SKM-1 treated with dmso at 0.1 percent for 144 hours (cell line): ENCODE results near the gene PER3.

Experiments
- DNase-seq: peaks from one replicate; lab custom pipeline; 2025; ENCODE audit not compliant: unreplicated experiment; lab: John Stamatoyannopoulos, UW

PER3 gene

DNA sequence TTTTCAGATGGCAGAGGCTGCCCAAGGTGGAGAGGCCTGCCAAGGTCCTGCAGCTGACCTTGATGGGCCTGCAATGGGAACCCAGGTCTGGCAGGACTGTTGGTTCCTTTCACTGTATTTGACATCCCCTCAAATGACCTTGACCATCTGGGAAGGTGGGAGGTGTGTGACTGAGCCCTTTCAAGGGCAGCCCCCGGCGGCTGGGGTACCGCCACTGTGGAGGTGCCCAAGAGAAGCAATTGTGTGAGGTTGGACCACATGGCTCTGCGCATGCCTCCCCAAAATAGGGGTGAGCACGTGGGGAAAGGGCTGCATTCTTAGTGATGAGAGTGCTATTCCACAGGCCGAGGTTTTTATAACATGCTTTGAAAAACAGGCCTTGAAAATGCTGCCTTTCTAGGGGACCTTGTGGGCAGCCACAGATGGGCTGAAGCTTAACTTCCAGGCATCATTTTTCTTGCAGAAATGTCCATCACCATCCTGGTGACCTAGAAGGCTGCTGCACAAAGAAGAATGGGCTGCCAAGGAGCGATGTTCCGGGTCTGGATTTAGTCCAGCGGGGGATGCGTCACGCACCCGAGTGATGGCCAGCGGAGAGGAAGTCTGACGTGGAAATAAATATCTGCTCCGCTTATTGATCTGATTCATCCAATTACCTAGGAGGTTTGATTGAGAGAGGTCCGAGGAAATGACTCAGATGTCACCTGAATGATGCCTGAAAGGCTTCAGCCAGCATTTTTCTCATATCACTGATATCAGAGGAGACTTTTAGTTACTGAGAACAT lies 85.2 kb downstream of the PER3 start:
- no peak for DNase-seq

- DNase-seq: no peak
Measured at GRCh38 chr1:7871136-7871535, 87.0 kb downstream of the PER3 start.

- DNase-seq: no peak
Measured at GRCh38 chr1:7873801-7874795, 90.0 kb downstream of the PER3 start.

GRCh38 chr1:7878027-7878426 lies 93.9 kb downstream of the PER3 start:
- no peak for DNase-seq

DNA sequence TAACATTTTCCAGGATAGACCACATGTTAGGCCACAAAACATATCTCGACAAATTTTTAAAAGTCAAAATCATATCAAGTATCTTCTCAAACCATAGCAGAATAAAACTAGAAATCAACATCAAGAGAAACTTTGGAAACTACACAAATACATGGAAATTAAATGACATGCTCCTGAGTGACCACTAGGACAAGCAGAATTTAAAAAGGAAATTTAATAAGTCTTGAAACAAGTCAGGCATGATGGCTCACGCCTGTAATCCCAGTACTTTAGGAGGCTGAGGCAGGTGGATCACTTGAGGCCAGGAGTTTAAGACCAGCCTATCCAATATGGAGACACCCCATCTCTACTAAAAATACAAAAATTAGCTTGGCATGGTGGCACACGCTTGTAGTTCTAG lies 95.1 kb downstream of the PER3 start:
- no peak for DNase-seq

GRCh38 chr1:7884757-7885156 lies 100.7 kb downstream of the PER3 start:
- DNase-seq: no peak

DNA sequence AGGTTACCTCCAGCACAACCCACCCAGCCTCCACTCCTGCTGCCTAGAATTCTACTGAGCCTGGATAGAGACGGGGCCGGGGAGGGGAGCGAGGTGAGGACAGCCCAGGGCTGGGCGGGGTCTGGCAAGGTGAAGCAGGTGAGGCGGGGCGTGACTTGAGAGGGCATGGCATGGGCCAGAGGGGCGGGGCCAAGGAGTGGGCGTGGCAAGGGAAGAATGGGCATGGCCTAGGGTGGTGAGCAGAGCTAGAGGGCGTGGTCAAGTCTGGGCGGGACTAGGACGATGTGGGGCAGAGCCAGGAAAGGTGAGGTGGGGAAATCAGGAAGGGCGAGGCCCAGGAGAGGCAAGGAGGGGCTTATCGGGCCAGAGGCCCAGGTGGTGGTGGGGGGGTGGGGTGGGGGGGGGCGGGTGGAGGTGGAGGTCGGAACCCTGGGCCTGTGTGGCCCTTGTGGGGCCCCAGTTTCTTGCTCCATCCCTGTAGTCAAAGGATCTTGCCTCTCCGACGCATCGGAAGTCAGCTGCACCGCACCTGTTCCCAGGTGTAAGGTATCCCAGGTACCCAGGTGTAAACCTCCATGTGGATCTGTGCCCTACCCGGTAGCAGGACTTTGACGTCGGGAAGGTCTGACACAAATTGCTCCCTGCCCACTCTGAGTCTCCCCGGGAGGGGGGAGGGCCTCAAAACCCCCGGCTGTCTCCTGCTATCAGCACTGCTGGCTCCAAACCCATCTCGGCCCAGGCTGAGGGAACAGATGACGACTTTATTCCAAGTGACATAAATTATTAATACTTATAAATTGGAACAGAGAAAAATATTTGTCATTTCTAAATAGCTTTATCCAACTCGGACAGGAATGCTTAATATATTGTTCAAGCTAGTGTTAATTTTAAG lies 101.7 kb downstream of the PER3 start:
- no peak for DNase-seq

DNA sequence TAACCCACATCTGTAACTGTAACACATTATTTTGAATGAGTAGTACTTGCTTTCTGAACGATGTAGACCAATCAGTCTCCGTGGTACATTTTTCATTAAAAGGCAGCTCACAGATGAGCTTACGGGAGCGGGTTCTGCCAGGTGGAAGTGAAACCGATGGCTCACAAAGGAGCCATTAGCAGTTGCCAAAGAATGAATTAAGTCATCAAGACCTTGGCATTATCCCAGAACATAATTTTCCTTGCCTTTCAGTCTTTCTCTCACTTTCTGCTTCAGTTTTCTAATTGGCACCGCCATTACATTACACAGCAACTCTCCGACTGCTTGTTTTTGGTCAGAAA lies 102.3 kb downstream of the PER3 start:
- no peak for DNase-seq

DNA sequence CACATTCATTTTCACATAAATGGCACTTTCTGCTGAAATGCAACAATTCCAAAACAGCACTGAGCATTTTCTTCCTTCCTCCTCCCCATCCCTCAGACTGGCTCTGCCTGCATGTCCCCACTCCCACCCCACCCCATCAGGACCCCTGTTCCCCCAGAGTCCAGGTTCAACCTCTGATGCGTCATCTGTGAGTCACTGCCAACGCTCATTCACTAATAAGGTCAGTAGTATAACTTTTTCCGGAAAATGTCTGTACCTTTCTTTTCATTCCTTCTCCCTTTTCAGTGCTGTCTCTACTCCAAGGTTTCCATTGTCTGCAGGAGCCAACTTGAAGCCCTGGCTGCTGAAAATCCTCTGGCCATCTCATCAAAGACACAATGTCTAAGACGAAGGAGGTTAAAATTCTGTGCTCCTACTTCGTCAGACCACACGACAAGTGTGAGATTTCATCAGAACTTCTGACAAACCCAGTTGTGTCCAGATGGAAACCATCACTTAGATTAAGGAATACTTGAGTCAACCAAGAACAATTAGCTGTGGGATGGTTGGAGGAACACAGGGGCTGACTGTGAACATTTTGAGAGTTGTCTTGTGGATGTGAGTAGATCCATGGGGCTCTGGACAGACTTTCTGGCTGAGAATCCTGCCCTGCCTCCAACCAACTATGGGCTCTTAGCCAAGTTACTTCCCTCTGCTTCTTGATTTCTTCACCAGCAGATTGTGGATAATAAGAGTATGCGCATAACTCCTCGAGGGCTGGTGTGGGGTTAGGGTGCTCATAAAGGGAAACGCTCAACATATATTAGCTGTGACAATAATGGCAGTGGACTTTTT lies 104.4 kb downstream of the PER3 start:
- no peak for DNase-seq

DNA sequence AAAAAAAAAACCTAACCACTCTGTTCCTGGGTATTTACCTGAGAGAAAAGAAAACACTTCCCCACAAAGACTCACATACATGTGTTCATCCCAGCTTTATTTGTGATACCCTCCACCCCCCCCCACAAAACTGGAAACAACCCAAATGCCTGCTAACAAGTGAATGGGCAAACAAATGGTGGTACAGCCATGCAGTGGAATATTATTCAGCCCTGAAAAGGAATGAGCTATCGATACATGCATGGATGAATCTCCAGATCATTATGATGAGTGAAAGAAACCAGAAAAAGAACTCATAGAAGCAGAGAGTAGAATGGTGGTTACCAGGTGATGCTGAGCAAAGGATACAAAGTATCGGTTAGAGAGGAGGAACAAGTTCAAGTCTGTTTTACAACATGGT lies 106.8 kb downstream of the PER3 start:
- no peak for DNase-seq

DNA sequence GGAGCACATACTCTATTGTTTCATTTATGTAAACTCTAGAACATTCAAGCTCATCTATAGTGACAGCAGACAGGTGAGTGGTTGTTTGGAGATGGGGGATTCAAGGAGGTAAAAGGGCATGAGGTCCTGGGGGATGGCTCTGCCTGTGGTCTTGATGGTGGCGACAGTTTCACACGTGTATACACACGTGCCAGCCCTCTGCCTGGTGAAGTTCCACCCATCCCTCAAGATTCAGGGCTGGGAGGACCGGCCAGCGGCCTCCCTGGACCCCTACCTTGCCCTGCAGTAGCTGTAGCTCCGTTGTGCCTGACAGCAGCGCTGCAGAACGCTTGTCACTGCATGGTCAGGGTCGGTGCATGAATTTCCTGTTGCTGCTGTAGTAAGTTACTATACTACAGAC lies 107.7 kb downstream of the PER3 start:
- no peak for DNase-seq

- no peak for DNase-seq
Measured at GRCh38 chr1:7893529-7894180, 109.6 kb downstream of the PER3 start.
